Neural cell (in vitro differentiated cells): Measurements from ENCODE around the gene RASGEF1B. TPM values are rescaled to one million over a fixed set of nuclear protein-coding genes. Genes with fewer than 3 reads are reported as not detected.

ENCODE experiments used
- H2AFZ ChIP-seq: fragments of 200-600, 300-800 bp; sonication (generic), shearing (Covaris generic); 2 replicates; pipeline ENCODE4 v1.6.0; 2014; ENCODE audit warnings: low read depth, mild to moderate bottlenecking, antibody characterized with exemption, low read length, moderate library complexity
- H3F3A ChIP-seq: fragments of 200-600 bp; shearing (Covaris generic); 2 replicates; pipeline ENCODE4 v1.6.1; 2016; ENCODE audit warnings: mild to moderate bottlenecking, moderate library complexity, mixed read lengths, antibody characterized with exemption, low read length; ENCODE audit not compliant: insufficient read depth, poor library complexity, severe bottlenecking
- H3K27ac ChIP-seq: fragments of 200-600, 300-800 bp; sonication (generic), shearing (Covaris generic); 2 replicates; pipeline ENCODE4 v1.5.1; 2014; ENCODE audit warnings: mild to moderate bottlenecking, low read length, moderate library complexity
- H3K27me3 ChIP-seq: fragments of 300-800, 200-600 bp; sonication (generic), shearing (Covaris generic); 2 replicates; pipeline ENCODE4 v1.6.0; 2014; ENCODE audit warnings: mild to moderate bottlenecking, low read depth, low read length, moderate library complexity; ENCODE audit not compliant: insufficient read depth
- H3K36me3 ChIP-seq: fragments of 300-800, 200-600 bp; sonication (generic), shearing (Covaris generic); 2 replicates; pipeline ENCODE4 v1.5.1; 2014; ENCODE audit warnings: mild to moderate bottlenecking, antibody characterized with exemption, low read length, moderate library complexity; ENCODE audit not compliant: insufficient read depth
- H3K4me2 ChIP-seq: fragments of 300-800, 200-600 bp; sonication (generic), shearing (Covaris generic); 2 replicates; pipeline ENCODE4 v1.6.0; 2014; ENCODE audit warnings: mild to moderate bottlenecking, low read length
- H3K4me3 ChIP-seq: fragments of 300-800, 200-600 bp; sonication (generic), shearing (Covaris generic); 2 replicates; pipeline ENCODE4 v1.5.1; 2014; ENCODE audit warnings: mild to moderate bottlenecking, low read length, moderate library complexity
- H3K79me2 ChIP-seq: fragments of 200-600 bp; shearing (Covaris generic); replicated peaks from 2 replicates; pipeline ENCODE4 v1.6.0; 2014; ENCODE audit warnings: mild to moderate bottlenecking, low read length, moderate library complexity; ENCODE audit not compliant: insufficient read depth
- H3K9ac ChIP-seq: fragments of 300-800, 200-600 bp; sonication (generic), shearing (Covaris generic); 2 replicates; pipeline ENCODE4 v1.6.1; 2016; ENCODE audit warnings: mild to moderate bottlenecking, low read length, mixed read lengths
- H3K9me2 ChIP-seq: fragments of 200-600 bp; shearing (Covaris generic); 2 replicates; pipeline ENCODE4 v1.6.1; 2016; ENCODE audit warnings: mild to moderate bottlenecking, low read length, mixed read lengths; ENCODE audit not compliant: insufficient read depth
- H3K9me3 ChIP-seq: fragments of 200-600, 300-800 bp; sonication (generic), shearing (Covaris generic); 2 replicates; pipeline ENCODE4 v1.6.1; 2016; ENCODE audit warnings: mild to moderate bottlenecking, mixed run types, low read length, moderate library complexity, mixed read lengths
- H4K20me1 ChIP-seq: fragments of 200-600 bp; shearing (Covaris generic); 2 replicates; pipeline ENCODE4 v1.6.1; 2016; ENCODE audit warnings: mild to moderate bottlenecking, mixed run types; ENCODE audit not compliant: insufficient read depth
- CTCF ChIP-seq: fragments of 450-650 bp; IDR thresholded peaks from 2 replicates; pipeline ENCODE4 v1.5.1; 2014; ENCODE audit warnings: antibody characterized with exemption, mild to moderate bottlenecking, moderate library complexity; ENCODE audit not compliant: poor library complexity, severe bottlenecking
- EP300 ChIP-seq: fragments of 450-650 bp; conservative IDR thresholded peaks from 2 replicates; pipeline ENCODE4 v1.6.1; 2014; ENCODE audit warnings: antibody characterized with exemption, mild to moderate bottlenecking, moderate library complexity; ENCODE audit not compliant: poor library complexity, severe bottlenecking
- EZH2 ChIP-seq: fragments of 200-600, 300-800 bp; shearing (Covaris generic), sonication (generic); IDR thresholded peaks from 2 replicates; pipeline ENCODE4 v1.6.1; 2014; ENCODE audit warnings: antibody characterized with exemption, low read length, borderline replicate concordance, mild to moderate bottlenecking; ENCODE audit not compliant: insufficient read depth, poor library complexity, severe bottlenecking
- MXI1 ChIP-seq: fragments of 450-650 bp; conservative IDR thresholded peaks from 2 replicates; pipeline ENCODE4 v1.6.1; 2014; ENCODE audit warnings: antibody characterized with exemption, mild to moderate bottlenecking; ENCODE audit not compliant: poor library complexity, severe bottlenecking
- POLR2AphosphoS5 ChIP-seq: IDR thresholded peaks from 2 replicates; pipeline ENCODE4 v1.6.1; 2012
- RAD21 ChIP-seq: fragments of 450-650 bp; conservative IDR thresholded peaks from 2 replicates; pipeline ENCODE4 v1.6.1; 2014; ENCODE audit warnings: antibody characterized with exemption, mild to moderate bottlenecking, moderate library complexity
- SMC3 ChIP-seq: fragments of 450-650 bp; conservative IDR thresholded peaks from 2 replicates; pipeline ENCODE4 v1.6.1; 2014; ENCODE audit warnings: antibody characterized with exemption, mild to moderate bottlenecking, moderate library complexity; ENCODE audit not compliant: poor library complexity
- TAF1 ChIP-seq: IDR thresholded peaks from 2 replicates; pipeline ENCODE4 v1.6.1; 2012; ENCODE audit warnings: low read depth
- polyA plus RNA-seq: library from polyadenylated mRNA; depleted of rRNA; stranded (reverse); fragments of >200 nt; gene quantifications from 2 replicates; pipeline ENCODE4 v1.2.3, GENCODE V29; 2014
- TF ChIP-seq, protein P1 (sequence below): IDR thresholded peaks from 2 replicates; pipeline ENCODE4 v1.6.1; 2012; ENCODE audit warnings: borderline replicate concordance

RASGEF1B gene
- polyA plus RNA-seq, 1 donor from 2014 or later: 21.5 TPM

DNA sequence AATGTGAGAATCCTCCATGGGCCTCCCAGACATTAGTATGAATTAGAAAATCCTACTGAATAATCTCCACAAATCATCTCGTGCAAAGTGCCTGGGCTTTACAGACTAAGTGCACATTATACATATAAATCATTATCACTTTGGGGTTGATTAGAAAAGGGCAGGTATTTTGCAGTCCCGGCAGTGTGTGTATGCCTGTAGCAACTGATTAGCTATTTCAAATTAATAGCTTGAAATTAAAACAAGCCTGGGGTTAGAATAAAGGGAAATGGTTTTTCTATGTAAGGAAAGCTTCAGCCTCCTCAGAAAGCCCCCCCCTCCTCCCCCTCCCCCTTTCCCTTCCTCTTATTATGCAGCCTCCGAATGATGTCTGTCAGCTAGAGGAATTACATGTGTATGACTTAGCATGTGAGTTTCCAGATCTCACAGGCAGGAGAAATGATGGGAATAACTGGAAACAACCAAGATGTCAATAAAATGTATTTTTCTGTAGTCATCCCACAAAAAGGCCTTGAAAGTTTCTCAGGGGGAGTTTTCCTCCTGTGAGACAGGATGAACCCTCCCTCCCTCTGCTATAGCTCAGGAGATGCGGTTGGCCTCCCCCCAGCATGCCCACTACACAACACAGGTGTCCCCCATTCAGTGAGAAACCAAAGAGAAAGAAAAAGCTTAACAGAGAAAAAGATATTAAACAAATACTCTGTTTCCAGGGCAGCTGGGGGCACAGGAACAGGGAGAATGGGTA lies 41.2 kb upstream of the RASGEF1B start:
- Histone ChIP-seq H3K9me2 (no peaks in the 10 kb centered on the region), H3K79me2 (no peaks in the 10 kb centered on the region), H2AFZ (no peak overlapping the region), H3K9ac (peak overlapping the region; percentile 45), H3K4me2 (peak overlapping the region; percentile 60), H3K4me3 (peak overlapping the region; percentile 40), H4K20me1 (no peaks in the 10 kb centered on the region), H3K9me3 (no peaks in the 10 kb centered on the region), H3K27ac (peak overlapping the region; percentile 79), H3K27me3 (no peaks in the 10 kb centered on the region), H3F3A (peaks cover 9% of the 10 kb centered on the region), H3K36me3 (no peaks in the 10 kb centered on the region)
- TF ChIP-seq POLR2AphosphoS5: peak; percentile 28
- no peak for TF ChIP-seq MXI1
- TF ChIP-seq, protein P1, sequence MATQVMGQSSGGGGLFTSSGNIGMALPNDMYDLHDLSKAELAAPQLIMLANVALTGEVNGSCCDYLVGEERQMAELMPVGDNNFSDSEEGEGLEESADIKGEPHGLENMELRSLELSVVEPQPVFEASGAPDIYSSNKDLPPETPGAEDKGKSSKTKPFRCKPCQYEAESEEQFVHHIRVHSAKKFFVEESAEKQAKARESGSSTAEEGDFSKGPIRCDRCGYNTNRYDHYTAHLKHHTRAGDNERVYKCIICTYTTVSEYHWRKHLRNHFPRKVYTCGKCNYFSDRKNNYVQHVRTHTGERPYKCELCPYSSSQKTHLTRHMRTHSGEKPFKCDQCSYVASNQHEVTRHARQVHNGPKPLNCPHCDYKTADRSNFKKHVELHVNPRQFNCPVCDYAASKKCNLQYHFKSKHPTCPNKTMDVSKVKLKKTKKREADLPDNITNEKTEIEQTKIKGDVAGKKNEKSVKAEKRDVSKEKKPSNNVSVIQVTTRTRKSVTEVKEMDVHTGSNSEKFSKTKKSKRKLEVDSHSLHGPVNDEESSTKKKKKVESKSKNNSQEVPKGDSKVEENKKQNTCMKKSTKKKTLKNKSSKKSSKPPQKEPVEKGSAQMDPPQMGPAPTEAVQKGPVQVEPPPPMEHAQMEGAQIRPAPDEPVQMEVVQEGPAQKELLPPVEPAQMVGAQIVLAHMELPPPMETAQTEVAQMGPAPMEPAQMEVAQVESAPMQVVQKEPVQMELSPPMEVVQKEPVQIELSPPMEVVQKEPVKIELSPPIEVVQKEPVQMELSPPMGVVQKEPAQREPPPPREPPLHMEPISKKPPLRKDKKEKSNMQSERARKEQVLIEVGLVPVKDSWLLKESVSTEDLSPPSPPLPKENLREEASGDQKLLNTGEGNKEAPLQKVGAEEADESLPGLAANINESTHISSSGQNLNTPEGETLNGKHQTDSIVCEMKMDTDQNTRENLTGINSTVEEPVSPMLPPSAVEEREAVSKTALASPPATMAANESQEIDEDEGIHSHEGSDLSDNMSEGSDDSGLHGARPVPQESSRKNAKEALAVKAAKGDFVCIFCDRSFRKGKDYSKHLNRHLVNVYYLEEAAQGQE: peak; percentile 96

- Histone ChIP-seq H3K4me2 (peak overlapping the region; percentile 60), H3F3A (peaks cover 9% of the 10 kb centered on the region), H3K36me3 (no peaks in the 10 kb centered on the region), H3K9ac (peak overlapping the region; percentile 45), H3K79me2 (no peaks in the 10 kb centered on the region), H3K27me3 (no peaks in the 10 kb centered on the region), H3K27ac (peak overlapping the region; percentile 79), H3K9me2 (no peaks in the 10 kb centered on the region), H2AFZ (no peak overlapping the region), H4K20me1 (no peaks in the 10 kb centered on the region), H3K9me3 (no peaks in the 10 kb centered on the region), H3K4me3 (peak overlapping the region; percentile 40)
- TF ChIP-seq EP300: no peak
- no peak for TF ChIP-seq MXI1
- peak; percentile 24 for TF ChIP-seq POLR2AphosphoS5
Measured at GRCh38 chr4:81512001-81512756, 40.5 kb upstream of the RASGEF1B start.

GRCh38 chr4:81510643-81511178 lies 39.0 kb upstream of the RASGEF1B start:
- no peak for TF ChIP-seq EZH2
- TF ChIP-seq SMC3: no peak
- TF ChIP-seq, protein P1: peak; percentile 87
- TF ChIP-seq EP300: peak; percentile 73
- no peak for TF ChIP-seq CTCF
- no peak for TF ChIP-seq RAD21
- TF ChIP-seq POLR2AphosphoS5: peak; percentile 96
- no peak for TF ChIP-seq TAF1
- TF ChIP-seq MXI1: no peak
- no peaks in the 10 kb centered on the region for H3K9me3 ChIP-seq

More at GRCh38 chr4:81510643-81511178, 39.0 kb upstream of the RASGEF1B start:
- Histone ChIP-seq H3F3A (peaks cover 9% of the 10 kb centered on the region), H3K27me3 (no peaks in the 10 kb centered on the region), H4K20me1 (no peaks in the 10 kb centered on the region), H3K27ac (peak overlapping the region; percentile 8), H3K9me2 (no peaks in the 10 kb centered on the region), H3K4me2 (peak overlapping the region; percentile 9), H2AFZ (no peak overlapping the region), H3K9ac (no peak overlapping the region), H3K4me3 (peak overlapping the region; percentile 9), H3K36me3 (no peaks in the 10 kb centered on the region), H3K79me2 (no peaks in the 10 kb centered on the region)
